GM23338 (cell line): ENCODE data around the gene PGLYRP4. TPM values are rescaled to one million over a fixed set of nuclear protein-coding genes. Genes with fewer than 3 reads are reported as not detected.

Experiments used
- ATAC-seq: fragments of 200-7000 bp; cut with Tn5 transposase; 3 replicates; pipeline ENCODE4 v1.9.1; 2020
- DNase-seq: peaks from one replicate; pipeline ENCODE4 v3.0.0-alpha.2; 2015; ENCODE audit warnings: low spot score
- H2AFZ ChIP-seq: fragments of 200-600 bp; sonication (generic); 2 replicates; pipeline ENCODE4 v1.8.0; 2016; ENCODE audit warnings: antibody characterized with exemption, mild to moderate bottlenecking, moderate library complexity
- H3F3A ChIP-seq: fragments of 200-600 bp; sonication (generic); replicated peaks from 2 replicates; pipeline ENCODE4 v1.8.0; 2017; ENCODE audit warnings: antibody characterized with exemption, mixed run types, low read depth
- H3K27ac ChIP-seq: fragments of 200-600 bp; sonication (generic); 2 replicates; pipeline ENCODE4 v1.6.1; 2016; ENCODE audit warnings: low read depth
- H3K27me3 ChIP-seq: fragments of 200-600 bp; sonication (generic); 2 replicates; pipeline ENCODE4 v1.8.0; 2016; ENCODE audit warnings: mild to moderate bottlenecking, mixed run types, moderate library complexity; ENCODE audit not compliant: insufficient read depth
- H3K36me3 ChIP-seq: fragments of 200-600 bp; sonication (generic); 2 replicates; pipeline ENCODE4 v1.8.0; 2016; ENCODE audit warnings: mild to moderate bottlenecking; ENCODE audit not compliant: insufficient read depth
- H3K4me1 ChIP-seq: fragments of 200-600 bp; sonication (generic); 2 replicates; pipeline ENCODE4 v1.8.0; 2016; ENCODE audit warnings: mild to moderate bottlenecking, moderate library complexity; ENCODE audit not compliant: insufficient read depth
- H3K4me2 ChIP-seq: fragments of 200-600 bp; sonication (generic); 2 replicates; pipeline ENCODE4 v1.7.1; 2017; ENCODE audit warnings: mixed run types
- H3K4me3 ChIP-seq: fragments of 200-600 bp; sonication (generic); 2 replicates; pipeline ENCODE4 v1.6.1; 2016; ENCODE audit warnings: mixed run types
- H3K79me2 ChIP-seq: fragments of 200-600 bp; sonication (generic); replicated peaks from 2 replicates; pipeline ENCODE4 v1.8.0; 2017; ENCODE audit warnings: mild to moderate bottlenecking; ENCODE audit not compliant: insufficient read depth
- H3K9me2 ChIP-seq: fragments of 200-600 bp; sonication (generic); 2 replicates; pipeline ENCODE4 v1.8.0; 2017; ENCODE audit not compliant: insufficient read depth
- H4K20me1 ChIP-seq: fragments of 200-600 bp; sonication (generic); replicated peaks from 2 replicates; pipeline ENCODE4 v1.8.0; 2017; ENCODE audit warnings: mild to moderate bottlenecking; ENCODE audit not compliant: insufficient read depth
- H3K27ac Mint-ChIP-seq: 2 replicates; pipeline ENCODE4 v1.8.0; 2020; ENCODE audit warnings: inconsistent platforms, mild to moderate bottlenecking, moderate library complexity, mixed read lengths
- H3K27me3 Mint-ChIP-seq: 3 replicates; pipeline ENCODE4 v1.8.0; 2022; ENCODE audit warnings: low read depth, mild to moderate bottlenecking, moderate library complexity, mixed read lengths, inconsistent platforms; ENCODE audit not compliant: insufficient read depth, poor library complexity
- H3K36me3 Mint-ChIP-seq: 3 replicates; pipeline ENCODE4 v1.8.0; 2021; ENCODE audit warnings: low read depth, mild to moderate bottlenecking, inconsistent platforms, moderate library complexity, mixed read lengths
- H3K4me1 Mint-ChIP-seq: 3 replicates; pipeline ENCODE4 v1.8.0; 2020; ENCODE audit warnings: mild to moderate bottlenecking, inconsistent platforms, mixed read lengths
- H3K4me3 Mint-ChIP-seq: 3 replicates; pipeline ENCODE4 v1.8.0; 2021; ENCODE audit warnings: moderate library complexity, mild to moderate bottlenecking, inconsistent platforms, mixed read lengths
- H3K9me3 Mint-ChIP-seq: 3 replicates; pipeline ENCODE4 v1.8.0; 2020; ENCODE audit warnings: moderate library complexity, mild to moderate bottlenecking, inconsistent platforms, mixed read lengths
- CREB1 ChIP-seq: fragments of 250-450 bp; sonication (Bioruptor Pico); IDR thresholded peaks from 2 replicates; pipeline ENCODE4 v1.5.0; 2020; ENCODE audit warnings: low read depth, mild to moderate bottlenecking, moderate library complexity
- EZH2 ChIP-seq: fragments of 200-600 bp; sonication (generic); IDR thresholded peaks from one replicate; pipeline ENCODE4 v1.8.0; 2017; ENCODE audit warnings: antibody characterized with exemption, mild to moderate bottlenecking, low read depth; ENCODE audit not compliant: unreplicated experiment
- EZH2phosphoT487 ChIP-seq: fragments of 200-600 bp; sonication (generic); IDR thresholded peaks from one replicate; pipeline ENCODE4 v1.8.1; 2018; ENCODE audit warnings: antibody characterized with exemption; ENCODE audit not compliant: unreplicated experiment
- JUNB ChIP-seq: IDR thresholded peaks from one replicate; pipeline ENCODE4 v1.6.1; 2016; ENCODE audit warnings: antibody characterized with exemption; ENCODE audit not compliant: unreplicated experiment
- NANOG ChIP-seq: IDR thresholded peaks from 2 replicates; pipeline ENCODE4 v1.6.1; 2016; ENCODE audit warnings: antibody characterized with exemption, borderline replicate concordance
- POLR2AphosphoS5 ChIP-seq: IDR thresholded peaks from 2 replicates; pipeline ENCODE4 v1.6.1; 2016; ENCODE audit warnings: antibody characterized with exemption, low read depth
- STAT1 ChIP-seq: IDR thresholded peaks from one replicate; pipeline ENCODE4 v1.6.1; 2016; ENCODE audit warnings: antibody characterized with exemption; ENCODE audit not compliant: unreplicated experiment
- ZNF114 ChIP-seq: fragments of 250-450 bp; sonication (Bioruptor Pico); IDR thresholded peaks from 2 replicates; pipeline ENCODE4 v1.5.0; 2020; ENCODE audit warnings: mild to moderate bottlenecking, moderate library complexity
- ZNF331 ChIP-seq: fragments of 250-450 bp; sonication (Bioruptor Pico); IDR thresholded peaks from 2 replicates; pipeline ENCODE4 v1.5.0; 2020; ENCODE audit warnings: low read depth, mild to moderate bottlenecking, moderate library complexity
- polyA plus RNA-seq: library from polyadenylated mRNA; unstranded; fragments of >200 nt; fragmentation: Nextera tagmentation; extraction: Ambion mirVana; gene quantifications from 2 replicates; pipeline ENCODE4 v1.2.1, GENCODE V29; 2016
- total RNA-seq: library from RNA; depleted of rRNA; stranded (reverse); fragments of >200 nt; shearing (Covaris generic); gene quantifications from 2 replicates; pipeline ENCODE4 v1.2.3, GENCODE V29; 2014
- TF ChIP-seq, protein P1 (sequence below): IDR thresholded peaks from 2 replicates; pipeline ENCODE4 v1.6.1; 2016; ENCODE audit warnings: antibody characterized with exemption
- TF ChIP-seq, protein P2 (sequence below): IDR thresholded peaks from one replicate; pipeline ENCODE4 v1.6.1; 2018; ENCODE audit warnings: antibody characterized with exemption; ENCODE audit not compliant: unreplicated experiment
- TF ChIP-seq, protein P3 (sequence below): fragments of 250-450 bp; sonication (Bioruptor Pico); IDR thresholded peaks from 2 replicates; pipeline ENCODE4 v1.5.0; 2020; ENCODE audit warnings: mild to moderate bottlenecking, moderate library complexity
- TF ChIP-seq, protein P4 (sequence below), 2 experiments: fragments of 200-600 bp in 1 of 2; sonication (generic) in 1 of 2; conservative IDR thresholded peaks; 2 replicates each; pipeline versions ENCODE4 v1.5.1 to v1.6.1; 2016 to 2017; ENCODE audit warnings: antibody characterized with exemption in 2 of 2, low read depth in 2 of 2, mild to moderate bottlenecking in 2 of 2, moderate library complexity in 1 of 2

Gene PGLYRP4
- total and polyA plus RNA-seq, 2 experiments from 2014 or later, result not detected

DNA sequence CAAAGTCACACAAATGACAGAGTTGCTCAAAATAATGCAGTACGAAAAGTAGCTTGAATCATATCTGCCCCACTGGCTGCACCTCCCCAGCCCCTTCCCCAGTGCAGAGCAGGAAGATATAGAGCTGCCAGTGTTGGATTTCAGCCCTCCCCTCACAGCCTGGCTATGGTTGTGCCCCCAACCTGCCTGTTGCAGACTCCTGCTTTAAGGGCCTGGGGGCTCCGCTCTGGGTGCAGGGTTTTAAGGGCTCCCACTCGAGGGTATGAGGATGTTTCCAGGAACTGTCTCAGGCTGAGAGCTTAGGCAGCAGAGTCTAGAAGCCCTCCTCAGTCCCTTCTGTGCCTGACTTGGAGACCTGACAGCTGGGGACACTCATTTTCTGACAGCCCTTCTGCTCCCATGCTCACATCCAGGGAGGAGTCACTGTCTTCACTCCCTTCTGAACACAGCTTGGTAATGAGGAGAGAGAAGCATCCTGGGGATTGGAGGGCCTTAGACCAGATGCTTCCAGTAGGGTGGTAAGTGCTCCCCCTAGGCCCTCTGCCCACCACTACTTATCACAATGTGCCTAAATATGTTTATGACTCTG, 13.6 kb upstream of the PGLYRP4 start:
- H3K27ac Mint-ChIP-seq, result no peak overlapping the region
- no peak overlapping the region for H3K4me3 Mint-ChIP-seq

More for the DNA sequence above, 13.6 kb upstream of the PGLYRP4 start:
- H3K4me1 ChIP-seq, result no peaks in the 10 kb centered on the region
- H3K27me3 Mint-ChIP-seq, result peaks cover 5% of the 10 kb centered on the region
- DNase-seq, result no peak
- no peaks in the 10 kb centered on the region for H3K36me3 Mint-ChIP-seq
- no peak overlapping the region for H3K4me3 ChIP-seq
- H3K9me3 Mint-ChIP-seq, result no peaks in the 10 kb centered on the region
- no peak for ATAC-seq
- TF ChIP-seq EZH2phosphoT487 (no peak), ZNF114 (CRISPR knock-in tag) (no peak), STAT1 (no peak), ZNF331 (CRISPR knock-in tag) (no peak), CREB1 (CRISPR knock-in tag) (no peak), JUNB (no peak), POLR2AphosphoS5 (no peak), NANOG (no peak), EZH2 (no peak)
- TF ChIP-seq, protein P1, sequence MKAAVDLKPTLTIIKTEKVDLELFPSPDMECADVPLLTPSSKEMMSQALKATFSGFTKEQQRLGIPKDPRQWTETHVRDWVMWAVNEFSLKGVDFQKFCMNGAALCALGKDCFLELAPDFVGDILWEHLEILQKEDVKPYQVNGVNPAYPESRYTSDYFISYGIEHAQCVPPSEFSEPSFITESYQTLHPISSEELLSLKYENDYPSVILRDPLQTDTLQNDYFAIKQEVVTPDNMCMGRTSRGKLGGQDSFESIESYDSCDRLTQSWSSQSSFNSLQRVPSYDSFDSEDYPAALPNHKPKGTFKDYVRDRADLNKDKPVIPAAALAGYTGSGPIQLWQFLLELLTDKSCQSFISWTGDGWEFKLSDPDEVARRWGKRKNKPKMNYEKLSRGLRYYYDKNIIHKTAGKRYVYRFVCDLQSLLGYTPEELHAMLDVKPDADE, result no peak
- TF ChIP-seq, protein P2, sequence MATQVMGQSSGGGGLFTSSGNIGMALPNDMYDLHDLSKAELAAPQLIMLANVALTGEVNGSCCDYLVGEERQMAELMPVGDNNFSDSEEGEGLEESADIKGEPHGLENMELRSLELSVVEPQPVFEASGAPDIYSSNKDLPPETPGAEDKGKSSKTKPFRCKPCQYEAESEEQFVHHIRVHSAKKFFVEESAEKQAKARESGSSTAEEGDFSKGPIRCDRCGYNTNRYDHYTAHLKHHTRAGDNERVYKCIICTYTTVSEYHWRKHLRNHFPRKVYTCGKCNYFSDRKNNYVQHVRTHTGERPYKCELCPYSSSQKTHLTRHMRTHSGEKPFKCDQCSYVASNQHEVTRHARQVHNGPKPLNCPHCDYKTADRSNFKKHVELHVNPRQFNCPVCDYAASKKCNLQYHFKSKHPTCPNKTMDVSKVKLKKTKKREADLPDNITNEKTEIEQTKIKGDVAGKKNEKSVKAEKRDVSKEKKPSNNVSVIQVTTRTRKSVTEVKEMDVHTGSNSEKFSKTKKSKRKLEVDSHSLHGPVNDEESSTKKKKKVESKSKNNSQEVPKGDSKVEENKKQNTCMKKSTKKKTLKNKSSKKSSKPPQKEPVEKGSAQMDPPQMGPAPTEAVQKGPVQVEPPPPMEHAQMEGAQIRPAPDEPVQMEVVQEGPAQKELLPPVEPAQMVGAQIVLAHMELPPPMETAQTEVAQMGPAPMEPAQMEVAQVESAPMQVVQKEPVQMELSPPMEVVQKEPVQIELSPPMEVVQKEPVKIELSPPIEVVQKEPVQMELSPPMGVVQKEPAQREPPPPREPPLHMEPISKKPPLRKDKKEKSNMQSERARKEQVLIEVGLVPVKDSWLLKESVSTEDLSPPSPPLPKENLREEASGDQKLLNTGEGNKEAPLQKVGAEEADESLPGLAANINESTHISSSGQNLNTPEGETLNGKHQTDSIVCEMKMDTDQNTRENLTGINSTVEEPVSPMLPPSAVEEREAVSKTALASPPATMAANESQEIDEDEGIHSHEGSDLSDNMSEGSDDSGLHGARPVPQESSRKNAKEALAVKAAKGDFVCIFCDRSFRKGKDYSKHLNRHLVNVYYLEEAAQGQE, result no peak
- TF ChIP-seq, protein P3, sequence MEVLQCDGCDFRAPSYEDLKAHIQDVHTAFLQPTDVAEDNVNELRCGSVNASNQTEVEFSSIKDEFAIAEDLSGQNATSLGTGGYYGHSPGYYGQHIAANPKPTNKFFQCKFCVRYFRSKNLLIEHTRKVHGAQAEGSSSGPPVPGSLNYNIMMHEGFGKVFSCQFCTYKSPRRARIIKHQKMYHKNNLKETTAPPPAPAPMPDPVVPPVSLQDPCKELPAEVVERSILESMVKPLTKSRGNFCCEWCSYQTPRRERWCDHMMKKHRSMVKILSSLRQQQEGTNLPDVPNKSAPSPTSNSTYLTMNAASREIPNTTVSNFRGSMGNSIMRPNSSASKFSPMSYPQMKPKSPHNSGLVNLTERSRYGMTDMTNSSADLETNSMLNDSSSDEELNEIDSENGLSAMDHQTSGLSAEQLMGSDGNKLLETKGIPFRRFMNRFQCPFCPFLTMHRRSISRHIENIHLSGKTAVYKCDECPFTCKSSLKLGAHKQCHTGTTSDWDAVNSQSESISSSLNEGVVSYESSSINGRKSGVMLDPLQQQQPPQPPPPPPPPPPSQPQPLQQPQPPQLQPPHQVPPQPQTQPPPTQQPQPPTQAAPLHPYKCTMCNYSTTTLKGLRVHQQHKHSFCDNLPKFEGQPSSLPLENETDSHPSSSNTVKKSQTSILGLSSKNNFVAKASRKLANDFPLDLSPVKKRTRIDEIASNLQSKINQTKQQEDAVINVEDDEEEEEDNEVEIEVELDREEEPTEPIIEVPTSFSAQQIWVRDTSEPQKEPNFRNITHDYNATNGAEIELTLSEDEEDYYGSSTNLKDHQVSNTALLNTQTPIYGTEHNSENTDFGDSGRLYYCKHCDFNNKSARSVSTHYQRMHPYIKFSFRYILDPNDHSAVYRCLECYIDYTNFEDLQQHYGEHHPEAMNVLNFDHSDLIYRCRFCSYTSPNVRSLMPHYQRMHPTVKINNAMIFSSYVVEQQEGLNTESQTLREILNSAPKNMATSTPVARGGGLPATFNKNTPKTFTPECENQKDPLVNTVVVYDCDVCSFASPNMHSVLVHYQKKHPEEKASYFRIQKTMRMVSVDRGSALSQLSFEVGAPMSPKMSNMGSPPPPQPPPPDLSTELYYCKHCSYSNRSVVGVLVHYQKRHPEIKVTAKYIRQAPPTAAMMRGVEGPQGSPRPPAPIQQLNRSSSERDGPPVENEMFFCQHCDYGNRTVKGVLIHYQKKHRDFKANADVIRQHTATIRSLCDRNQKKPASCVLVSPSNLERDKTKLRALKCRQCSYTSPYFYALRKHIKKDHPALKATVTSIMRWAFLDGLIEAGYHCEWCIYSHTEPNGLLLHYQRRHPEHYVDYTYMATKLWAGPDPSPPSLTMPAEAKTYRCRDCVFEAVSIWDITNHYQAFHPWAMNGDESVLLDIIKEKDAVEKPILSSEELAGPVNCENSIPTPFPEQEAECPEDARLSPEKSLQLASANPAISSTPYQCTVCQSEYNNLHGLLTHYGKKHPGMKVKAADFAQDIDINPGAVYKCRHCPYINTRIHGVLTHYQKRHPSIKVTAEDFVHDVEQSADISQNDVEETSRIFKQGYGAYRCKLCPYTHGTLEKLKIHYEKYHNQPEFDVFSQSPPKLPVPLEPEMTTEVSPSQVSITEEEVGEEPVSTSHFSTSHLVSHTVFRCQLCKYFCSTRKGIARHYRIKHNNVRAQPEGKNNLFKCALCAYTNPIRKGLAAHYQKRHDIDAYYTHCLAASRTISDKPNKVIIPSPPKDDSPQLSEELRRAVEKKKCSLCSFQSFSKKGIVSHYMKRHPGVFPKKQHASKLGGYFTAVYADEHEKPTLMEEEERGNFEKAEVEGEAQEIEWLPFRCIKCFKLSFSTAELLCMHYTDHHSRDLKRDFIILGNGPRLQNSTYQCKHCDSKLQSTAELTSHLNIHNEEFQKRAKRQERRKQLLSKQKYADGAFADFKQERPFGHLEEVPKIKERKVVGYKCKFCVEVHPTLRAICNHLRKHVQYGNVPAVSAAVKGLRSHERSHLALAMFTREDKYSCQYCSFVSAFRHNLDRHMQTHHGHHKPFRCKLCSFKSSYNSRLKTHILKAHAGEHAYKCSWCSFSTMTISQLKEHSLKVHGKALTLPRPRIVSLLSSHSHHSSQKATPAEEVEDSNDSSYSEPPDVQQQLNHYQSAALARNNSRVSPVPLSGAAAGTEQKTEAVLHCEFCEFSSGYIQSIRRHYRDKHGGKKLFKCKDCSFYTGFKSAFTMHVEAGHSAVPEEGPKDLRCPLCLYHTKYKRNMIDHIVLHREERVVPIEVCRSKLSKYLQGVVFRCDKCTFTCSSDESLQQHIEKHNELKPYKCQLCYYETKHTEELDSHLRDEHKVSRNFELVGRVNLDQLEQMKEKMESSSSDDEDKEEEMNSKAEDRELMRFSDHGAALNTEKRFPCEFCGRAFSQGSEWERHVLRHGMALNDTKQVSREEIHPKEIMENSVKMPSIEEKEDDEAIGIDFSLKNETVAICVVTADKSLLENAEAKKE, result no peak
- TF ChIP-seq, protein P4, sequence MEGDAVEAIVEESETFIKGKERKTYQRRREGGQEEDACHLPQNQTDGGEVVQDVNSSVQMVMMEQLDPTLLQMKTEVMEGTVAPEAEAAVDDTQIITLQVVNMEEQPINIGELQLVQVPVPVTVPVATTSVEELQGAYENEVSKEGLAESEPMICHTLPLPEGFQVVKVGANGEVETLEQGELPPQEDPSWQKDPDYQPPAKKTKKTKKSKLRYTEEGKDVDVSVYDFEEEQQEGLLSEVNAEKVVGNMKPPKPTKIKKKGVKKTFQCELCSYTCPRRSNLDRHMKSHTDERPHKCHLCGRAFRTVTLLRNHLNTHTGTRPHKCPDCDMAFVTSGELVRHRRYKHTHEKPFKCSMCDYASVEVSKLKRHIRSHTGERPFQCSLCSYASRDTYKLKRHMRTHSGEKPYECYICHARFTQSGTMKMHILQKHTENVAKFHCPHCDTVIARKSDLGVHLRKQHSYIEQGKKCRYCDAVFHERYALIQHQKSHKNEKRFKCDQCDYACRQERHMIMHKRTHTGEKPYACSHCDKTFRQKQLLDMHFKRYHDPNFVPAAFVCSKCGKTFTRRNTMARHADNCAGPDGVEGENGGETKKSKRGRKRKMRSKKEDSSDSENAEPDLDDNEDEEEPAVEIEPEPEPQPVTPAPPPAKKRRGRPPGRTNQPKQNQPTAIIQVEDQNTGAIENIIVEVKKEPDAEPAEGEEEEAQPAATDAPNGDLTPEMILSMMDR (conservative IDR thresholded peaks at IDR 0.05; ENCODE audit: low read depth in 2 of 2), result no peak
- H3K9me2 ChIP-seq, result no peaks in the 10 kb centered on the region; the same call in 1 of the 2 replicates
- no peaks in the 10 kb centered on the region for H3K79me2 ChIP-seq
- no peak overlapping the region for H3K4me2 ChIP-seq
- no peaks in the 10 kb centered on the region for H4K20me1 ChIP-seq
- peaks cover 6% of the 10 kb centered on the region; the same call in 1 of the 3 replicates for H3K4me1 Mint-ChIP-seq
- no peak overlapping the region for H3K27ac ChIP-seq
- H3K27me3 ChIP-seq, result no peaks in the 10 kb centered on the region
- H3K36me3 ChIP-seq, result no peaks in the 10 kb centered on the region
- H2AFZ ChIP-seq, result no peak overlapping the region
- H3F3A ChIP-seq, result no peaks in the 10 kb centered on the region
